GM12891 (cell line): ENCODE data around the gene CFAP46.

Experiments used
- POLR2A ChIP-seq: IDR thresholded peaks from 2 replicates; pipeline ENCODE4 v1.6.1; 2011; ENCODE audit warnings: low read depth, low read length, control low read depth
- POU2F2 ChIP-seq: IDR thresholded peaks from 2 replicates; pipeline ENCODE4 v1.6.1; 2011; ENCODE audit warnings: low read depth, mild to moderate bottlenecking, control low read depth, low read length, moderate library complexity
- SPI1 ChIP-seq: IDR thresholded peaks from 2 replicates; pipeline ENCODE4 v1.6.1; 2011; ENCODE audit warnings: low read depth, low read length, control low read depth

DNA sequence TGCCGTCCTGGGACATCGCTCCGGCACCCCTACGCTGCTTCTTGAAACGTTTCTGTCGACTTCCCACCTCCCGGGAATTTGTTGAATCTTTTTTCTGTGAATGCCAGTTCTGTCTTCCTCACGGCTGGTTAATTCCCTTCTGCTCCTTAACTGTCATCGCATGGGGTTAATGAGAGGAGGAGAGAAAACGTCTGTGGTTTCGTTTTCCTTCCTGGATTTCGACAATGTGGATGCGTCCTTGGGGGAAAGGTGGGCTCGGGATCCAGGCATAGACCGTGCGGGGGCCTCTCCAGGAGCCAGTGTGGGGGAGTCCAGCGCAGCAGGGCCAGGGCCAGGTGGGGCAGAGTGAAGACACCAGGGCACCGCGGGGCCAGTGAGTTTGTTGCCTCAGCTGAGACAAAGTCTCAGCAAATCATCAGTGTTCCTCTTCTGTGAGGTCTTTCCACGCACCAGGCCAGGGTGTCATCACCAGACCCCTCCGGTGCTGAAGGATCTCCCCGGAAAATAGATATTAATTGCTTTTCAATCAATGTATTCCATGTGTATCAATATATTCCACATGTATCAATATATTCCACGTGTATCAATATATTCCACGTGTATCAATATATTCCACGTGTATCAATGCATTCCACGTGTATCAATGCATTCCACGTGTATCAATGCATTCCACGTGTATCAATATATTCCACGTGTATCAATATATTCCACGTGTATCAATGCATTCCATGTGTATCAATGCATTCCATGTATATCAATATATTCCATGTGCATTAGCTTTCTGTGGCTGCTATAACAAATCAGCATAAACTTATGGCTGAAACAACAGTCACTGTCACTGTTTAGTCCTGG is 33.7 kb upstream of the CFAP46 start:
- TF ChIP-seq POU2F2 (no peak), POLR2A (no peak), SPI1 (no peak)
